Small intestine (tissue), 7 donors: ENCODE measurements around the gene SCN2A. TPM values are rescaled to one million over a fixed set of nuclear protein-coding genes. Genes with fewer than 3 reads are reported as not detected.

ENCODE experiments used
- DNase-seq, 2 donors: peaks; one replicate each; pipeline versions ENCODE4 v3.0.0 to v3.0.0-alpha.2; 2013
- FAIRE-seq: peaks from 2 replicates; lab custom pipeline; 2012; peaks lifted over from hg19 to GRCh38; lab: Jason Lieb, UNC
- H3K27ac ChIP-seq, 3 donors: one replicate each; pipeline ENCODE4 v1.5.1; 2013; ENCODE audit warnings: low read length in 2 of 3, mild to moderate bottlenecking in 2 of 3, control low read depth in 1 of 3, inconsistent platforms in 1 of 3, low read depth in 1 of 3, moderate library complexity in 1 of 3
- H3K27me3 ChIP-seq, 3 donors: one replicate each; pipeline ENCODE4 v1.6.1; 2013; ENCODE audit warnings: low read length in 3 of 3, inconsistent platforms in 1 of 3; ENCODE audit not compliant: control insufficient read depth in 3 of 3, insufficient read depth in 3 of 3
- H3K36me3 ChIP-seq, 3 donors: one replicate each; pipeline ENCODE4 v1.6.1; 2013; ENCODE audit warnings: low read length in 3 of 3, inconsistent platforms in 1 of 3, low read depth in 1 of 3, mild to moderate bottlenecking in 1 of 3, moderate library complexity in 1 of 3; ENCODE audit not compliant: control insufficient read depth in 3 of 3, insufficient read depth in 2 of 3
- H3K4me1 ChIP-seq, 3 donors: one replicate each; pipeline ENCODE4 v1.6.1; 2013; ENCODE audit warnings: low read length in 2 of 3, inconsistent platforms in 1 of 3, low read depth in 1 of 3, mild to moderate bottlenecking in 1 of 3, moderate library complexity in 1 of 3; ENCODE audit not compliant: control insufficient read depth in 3 of 3, insufficient read depth in 2 of 3
- H3K4me3 ChIP-seq, 3 donors: one replicate each; pipeline ENCODE4 v1.5.1; 2013; ENCODE audit warnings: low read length in 3 of 3, control low read depth in 1 of 3, inconsistent platforms in 1 of 3, low read depth in 1 of 3, mild to moderate bottlenecking in 1 of 3, moderate library complexity in 1 of 3
- H3K9me3 ChIP-seq, 2 donors: one replicate each; pipeline ENCODE4 v1.6.1; 2013; ENCODE audit warnings: low read depth in 1 of 2, low read length in 1 of 2; ENCODE audit not compliant: control insufficient read depth in 2 of 2, insufficient read depth in 1 of 2
- WGBS, 3 donors: extraction: QIAGEN DNeasy Blood & Tissue Kit; methylation state at CpG; one replicate each; pipeline ENCODE4 v1.1.7; 2013; 5-methylcytosine and 5-hydroxymethylcytosine counted together
- polyA plus RNA-seq, 4 donors: library from polyadenylated mRNA; stranded (reverse) in 3 of 4; unstranded in 1 of 4; fragments of 200-250 nt in 3 of 4; fragments of 120-200 nt in 1 of 4; gene quantifications; one replicate each; pipeline versions ENCODE4 v1.2.1 to v1.2.3, GENCODE V29; 2013
- donor health status: healthy with polysubstance abuse.
- donor health status: control.
- donor health status: control.
- donor health status: Bipolar disorder and iron deficiency.
- donor health status: healthy.

SCN2A gene
- polyA plus RNA-seq, 4 donors: 0.25 to 0.54 TPM; not detected in 2

- Histone ChIP-seq H3K27me3 (no peaks in the 10 kb centered on the region), H3K4me3 (no peak overlapping the region), H3K9me3 (no peaks in the 10 kb centered on the region), H3K27ac (no peak overlapping the region), H3K36me3 (no peaks in the 10 kb centered on the region), H3K4me1 (no peaks in the 10 kb centered on the region)
- FAIRE-seq (no peak), DNase-seq (peak in 1 of 2 donors; percentile 29)
- WGBS, 3 donors: 16 to 49% (median 33%) methylated on average over 11 of the region's 11 CpGs
Observed at GRCh38 chr2:165369131-165369897, 130.1 kb downstream of the SCN2A start.

GRCh38 chr2:165369898-165370296 lies 130.7 kb downstream of the SCN2A start:
- DNase-seq (no peak), FAIRE-seq (no peak)
- Histone ChIP-seq H3K4me3 (no peak overlapping the region), H3K4me1 (no peaks in the 10 kb centered on the region), H3K27me3 (no peaks in the 10 kb centered on the region), H3K9me3 (no peaks in the 10 kb centered on the region), H3K27ac (no peak overlapping the region), H3K36me3 (no peaks in the 10 kb centered on the region)
- WGBS, 3 donors: 52 to 68% (median 60%) methylated on average over 2 of the region's 2 CpGs

DNA sequence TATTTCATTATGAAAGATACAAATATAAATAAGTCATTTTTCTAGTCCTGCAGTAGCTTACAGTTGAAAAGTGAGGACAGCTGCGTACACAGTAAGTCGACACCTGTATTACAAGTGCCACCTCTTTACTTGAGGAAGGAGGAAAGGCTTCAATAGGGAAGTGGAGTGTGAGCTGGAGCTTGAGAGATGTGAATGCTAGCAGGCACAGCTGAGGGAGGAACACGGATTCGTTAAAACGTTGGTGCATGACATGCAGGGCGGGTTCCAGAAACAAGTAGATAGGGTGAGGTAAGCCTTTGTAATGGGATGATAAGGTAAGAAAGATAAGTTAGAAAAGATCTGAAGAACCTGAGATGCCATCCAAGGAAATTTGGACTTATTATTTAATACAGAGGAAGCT lies 132.1 kb downstream of the SCN2A start:
- peak in 1 of 2 donors; percentile 26 for DNase-seq
- 23 to 55% (median 31%) methylated on average over 6 of the region's 6 CpGs for WGBS, 3 donors
- Histone ChIP-seq H3K36me3 (no peaks in the 10 kb centered on the region), H3K9me3 (no peaks in the 10 kb centered on the region), H3K27ac (no peak overlapping the region), H3K4me1 (no peaks in the 10 kb centered on the region), H3K4me3 (no peak overlapping the region), H3K27me3 (no peaks in the 10 kb centered on the region)
- no peak for FAIRE-seq

GRCh38 chr2:165373278-165374010 lies 134.2 kb downstream of the SCN2A start:
- WGBS, 3 donors: 78 to 89% (median 81%) methylated on average over 5 of the region's 5 CpGs
- Histone ChIP-seq H3K27me3 (no peaks in the 10 kb centered on the region), H3K36me3 (no peaks in the 10 kb centered on the region), H3K4me3 (no peak overlapping the region), H3K9me3 (no peaks in the 10 kb centered on the region), H3K4me1 (no peaks in the 10 kb centered on the region), H3K27ac (no peak overlapping the region)
- no peak for DNase-seq
- FAIRE-seq: no peak

GRCh38 chr2:165376571-165376975 lies 137.4 kb downstream of the SCN2A start:
- Histone ChIP-seq H3K27ac (no peak overlapping the region), H3K4me1 (no peaks in the 10 kb centered on the region), H3K36me3 (no peaks in the 10 kb centered on the region), H3K9me3 (no peaks in the 10 kb centered on the region), H3K4me3 (no peak overlapping the region), H3K27me3 (no peaks in the 10 kb centered on the region)
- DNase-seq (no peak), FAIRE-seq (no peak)
- 51 to 78% (median 73%) methylated on average over 3 of the region's 3 CpGs for WGBS, 3 donors

DNA sequence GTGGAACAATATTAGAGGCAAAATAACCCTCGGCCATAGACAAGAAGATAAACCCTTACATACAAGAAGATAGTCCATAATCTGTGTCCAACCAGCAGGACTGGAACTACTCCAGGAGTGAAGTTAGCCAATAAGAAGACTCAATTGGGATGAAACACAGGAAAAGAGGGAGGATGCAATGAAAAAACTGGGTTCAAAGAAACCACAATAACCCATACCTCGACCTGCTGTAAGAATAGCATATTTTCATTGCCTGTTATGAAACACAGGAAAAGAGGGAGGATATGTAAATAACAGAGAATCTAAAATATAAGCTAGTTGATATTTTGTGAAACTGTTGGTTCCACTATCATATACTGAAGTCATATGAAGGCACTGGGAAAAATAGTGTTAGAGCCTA lies 143.1 kb downstream of the SCN2A start:
- Histone ChIP-seq H3K4me1 (no peaks in the 10 kb centered on the region), H3K27me3 (no peaks in the 10 kb centered on the region), H3K9me3 (no peaks in the 10 kb centered on the region), H3K4me3 (no peak overlapping the region), H3K36me3 (no peaks in the 10 kb centered on the region), H3K27ac (no peak overlapping the region)
- WGBS, 3 donors: 72 to 84% (median 76%) methylated on average over 2 of the region's 2 CpGs
- no peak for DNase-seq
- FAIRE-seq: no peak

GRCh38 chr2:165390875-165391274 lies 151.7 kb downstream of the SCN2A start:
- no peak overlapping the region for H3K27ac ChIP-seq
- no peaks in the 10 kb centered on the region for H3K36me3 ChIP-seq
- FAIRE-seq: no peak
- DNase-seq: no peak
- H3K4me3 ChIP-seq: no peak overlapping the region
- no peaks in the 10 kb centered on the region for H3K27me3 ChIP-seq
- H3K4me1 ChIP-seq: no peaks in the 10 kb centered on the region
- no peaks in the 10 kb centered on the region for H3K9me3 ChIP-seq

DNA sequence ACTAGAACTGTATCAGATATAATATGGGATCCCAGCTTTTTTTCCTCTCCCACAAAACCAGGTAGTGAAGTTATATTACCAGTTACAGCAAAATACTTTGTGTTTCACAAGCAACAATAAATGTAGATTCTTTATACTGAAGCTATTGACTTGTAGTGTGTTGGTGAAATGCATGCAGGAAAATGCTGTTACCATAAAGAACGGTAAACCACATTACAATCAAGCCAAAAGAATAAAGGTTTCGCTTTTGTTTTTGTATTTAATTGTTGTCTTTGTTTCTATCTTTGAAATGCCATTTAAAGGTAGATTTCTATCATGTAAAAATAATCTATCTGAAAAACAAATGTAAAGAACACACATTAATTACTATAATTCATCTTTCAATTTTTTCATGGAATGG lies 152.6 kb downstream of the SCN2A start:
- H3K9me3 ChIP-seq: no peaks in the 10 kb centered on the region
- FAIRE-seq: no peak
- no peak overlapping the region for H3K4me3 ChIP-seq
- WGBS, 3 donors: 42 to 64% (median 44%) methylated on average over 2 of the region's 2 CpGs
- DNase-seq: no peak
- no peak overlapping the region for H3K27ac ChIP-seq
- H3K36me3 ChIP-seq: no peaks in the 10 kb centered on the region
- no peaks in the 10 kb centered on the region for H3K27me3 ChIP-seq
- H3K4me1 ChIP-seq: no peaks in the 10 kb centered on the region
